Colonic mucosa (tissue), 4 donors: ENCODE measurements around the gene FAAP24. TPM values are rescaled to one million over a fixed set of nuclear protein-coding genes. Genes with fewer than 3 reads are reported as not detected.
A peak's percentile ranks its signal among the peaks of the same experiment; 100 is the strongest.
"Not testable (repeated sequence)": the region's sequence is repeated elsewhere in the genome, so short reads cannot be mapped to it uniquely, and the experiment has no call there.

Experiments
- DNase-seq: peaks from one replicate; pipeline ENCODE4 v3.0.0-alpha.2; 2020
- H3K27ac ChIP-seq: fragments of 200-600 bp; one replicate; pipeline ENCODE4 v1.8.0; 2021
- H3K27me3 ChIP-seq: fragments of 200-600 bp; one replicate; pipeline ENCODE4 v1.8.0; 2021
- H3K36me3 ChIP-seq: fragments of 200-600 bp; one replicate; pipeline ENCODE4 v1.8.0; 2021
- H3K4me1 ChIP-seq: fragments of 200-600 bp; one replicate; pipeline ENCODE4 v1.8.0; 2021; ENCODE audit warnings: mild to moderate bottlenecking
- H3K4me3 ChIP-seq: fragments of 200-600 bp; one replicate; pipeline ENCODE4 v1.8.0; 2021
- H3K9ac ChIP-seq, 2 donors: one replicate each; pipeline ENCODE4 v1.7.0; 2013; ENCODE audit warnings: control low read depth in 2 of 2, low read depth in 2 of 2, low read length in 2 of 2
- H3K9me3 ChIP-seq: fragments of 200-600 bp; one replicate; pipeline ENCODE4 v1.8.0; 2021
- intact Hi-C: fragments of 100-400 bp; cut with DNase I; formaldehyde crosslinking; loops from one replicate; pipeline ENCODE4 v1.14.1; 2022
- total RNA-seq, 2 donors: library from RNA; stranded (reverse); fragmentation: NEBNext Ultra II Directional in 1 of 2; extraction: Animal tissue kit (Norgen Biotek cat#: 25700) in 1 of 2; gene quantifications; one replicate each; pipeline ENCODE4 v1.2.1, GENCODE V29; 2021
- TF ChIP-seq, protein P1 (sequence below): fragments of 200-600 bp; IDR thresholded peaks from one replicate; pipeline ENCODE4 v1.8.0; 2022; ENCODE audit warnings: antibody characterized with exemption, mild to moderate bottlenecking
- donor health status: healthy.
- donor health status: DM: no; HTN: no; CAD: no.
- donor health status: DM: no; HTN: no; CAD: no.

The FAAP24 gene
- total RNA-seq, 2 donors from 2014 or later, result 1.3 to 5.2 TPM

DNA sequence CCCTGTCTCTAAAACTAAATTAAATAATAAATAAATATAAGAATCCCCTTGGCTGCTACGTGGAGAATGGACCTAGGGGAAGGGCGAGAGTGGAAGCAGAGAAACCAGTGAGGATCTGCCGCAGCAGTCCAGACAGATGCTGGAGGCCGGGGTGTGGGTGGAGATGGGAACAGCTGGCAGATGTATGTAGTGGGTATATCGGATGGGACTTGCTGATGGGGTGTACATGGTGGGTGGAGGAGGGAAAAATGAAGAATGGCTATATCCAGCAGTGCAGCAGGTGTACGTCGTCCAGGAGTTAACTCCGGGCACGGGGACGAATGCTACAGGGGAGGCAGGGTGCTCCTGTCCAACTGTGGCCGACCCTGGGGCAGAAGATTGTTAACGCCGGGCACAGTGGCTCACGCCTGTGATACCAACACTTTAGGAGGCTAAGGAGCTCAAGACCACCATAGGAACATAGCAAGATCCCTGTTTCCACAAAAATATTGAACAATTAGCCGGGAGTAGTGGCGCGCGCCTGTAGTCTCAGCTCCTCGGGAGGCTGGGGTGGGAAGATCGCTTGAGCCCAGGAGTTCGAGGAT lies 938 bp upstream of the FAAP24 start:
- H3K27me3 ChIP-seq, result no peaks in the 10 kb centered on the region
- H3K27ac ChIP-seq, result no peak overlapping the region
- H3K4me1 ChIP-seq, result peaks cover 3% of the 10 kb centered on the region
- H3K36me3 ChIP-seq, result no peaks in the 10 kb centered on the region
- TF ChIP-seq, protein P1, sequence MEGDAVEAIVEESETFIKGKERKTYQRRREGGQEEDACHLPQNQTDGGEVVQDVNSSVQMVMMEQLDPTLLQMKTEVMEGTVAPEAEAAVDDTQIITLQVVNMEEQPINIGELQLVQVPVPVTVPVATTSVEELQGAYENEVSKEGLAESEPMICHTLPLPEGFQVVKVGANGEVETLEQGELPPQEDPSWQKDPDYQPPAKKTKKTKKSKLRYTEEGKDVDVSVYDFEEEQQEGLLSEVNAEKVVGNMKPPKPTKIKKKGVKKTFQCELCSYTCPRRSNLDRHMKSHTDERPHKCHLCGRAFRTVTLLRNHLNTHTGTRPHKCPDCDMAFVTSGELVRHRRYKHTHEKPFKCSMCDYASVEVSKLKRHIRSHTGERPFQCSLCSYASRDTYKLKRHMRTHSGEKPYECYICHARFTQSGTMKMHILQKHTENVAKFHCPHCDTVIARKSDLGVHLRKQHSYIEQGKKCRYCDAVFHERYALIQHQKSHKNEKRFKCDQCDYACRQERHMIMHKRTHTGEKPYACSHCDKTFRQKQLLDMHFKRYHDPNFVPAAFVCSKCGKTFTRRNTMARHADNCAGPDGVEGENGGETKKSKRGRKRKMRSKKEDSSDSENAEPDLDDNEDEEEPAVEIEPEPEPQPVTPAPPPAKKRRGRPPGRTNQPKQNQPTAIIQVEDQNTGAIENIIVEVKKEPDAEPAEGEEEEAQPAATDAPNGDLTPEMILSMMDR, result no peak
- no peaks in the 10 kb centered on the region for H3K9me3 ChIP-seq
- peak overlapping the region; percentile 54 to 79 for H3K9ac ChIP-seq
- H3K4me3 ChIP-seq, result peak overlapping the region; percentile 71
- DNase-seq, result no peak
- intact Hi-C loops, result no loop called here

DNA sequence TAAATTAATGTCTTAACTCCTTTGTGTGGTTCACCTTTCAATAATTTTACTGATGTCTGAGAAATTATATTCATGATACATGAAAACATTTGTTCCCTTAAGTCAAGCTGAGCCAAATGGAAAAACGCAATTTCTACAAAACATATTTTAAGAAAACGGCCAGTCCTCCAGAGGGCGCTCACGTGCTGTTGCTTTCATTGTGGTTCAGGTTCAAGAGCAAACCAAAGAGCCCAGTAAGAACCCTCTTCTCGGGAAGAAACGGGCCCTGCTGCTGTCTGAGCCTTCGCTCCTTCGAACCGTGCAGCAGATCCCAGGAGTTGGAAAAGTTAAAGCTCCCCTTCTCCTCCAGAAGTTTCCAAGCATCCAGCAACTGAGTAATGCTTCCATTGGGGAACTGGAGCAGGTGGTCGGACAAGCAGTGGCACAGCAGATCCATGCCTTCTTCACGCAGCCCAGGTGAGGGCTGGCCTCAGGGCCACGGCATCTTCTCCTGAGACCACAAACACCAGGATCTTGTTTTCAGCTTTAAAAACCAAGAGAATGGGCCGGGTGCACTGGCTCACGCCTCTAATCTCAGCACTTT lies 4.3 kb downstream of the FAAP24 start:
- Histone ChIP-seq H3K9ac (no peak overlapping the region), H3K9me3 (no peaks in the 10 kb centered on the region), H3K4me3 (no peak overlapping the region), H3K4me1 (peaks cover 3% of the 10 kb centered on the region), H3K27me3 (no peaks in the 10 kb centered on the region), H3K36me3 (no peaks in the 10 kb centered on the region), H3K27ac (peak overlapping the region; percentile 69)
- TF ChIP-seq, protein P1, result peak; percentile 66
- peak; percentile 88 for DNase-seq
- intact Hi-C loops, result loop anchor here (5.0 kb wide), 1 partner anchor 141 kb away; no protein-coding TSS in a partner anchor

DNA sequence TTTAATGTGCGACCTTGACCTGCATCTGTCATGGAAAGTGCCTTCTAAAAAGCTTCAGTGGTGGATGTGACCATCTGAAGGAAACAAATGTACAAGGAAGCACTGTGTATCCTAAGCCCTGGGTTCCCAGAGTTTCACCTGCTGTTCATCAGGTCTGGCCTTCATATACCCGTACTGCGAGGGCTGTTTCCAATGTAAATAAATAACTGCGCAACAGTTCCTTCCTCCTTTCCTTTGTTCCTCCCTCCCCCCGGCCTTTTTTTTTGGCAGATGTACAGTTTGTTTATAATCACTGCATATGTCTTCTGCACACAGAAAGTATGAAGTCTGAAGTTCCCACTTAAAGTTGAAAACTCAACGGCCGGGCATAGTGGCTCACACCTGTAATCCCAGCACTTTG lies 5.2 kb downstream of the FAAP24 start:
- Histone ChIP-seq H3K27ac (peak overlapping the region; percentile 69), H3K9ac (peak overlapping the region in 1 of 2 donors; percentile 35), H3K9me3 (no peaks in the 10 kb centered on the region), H3K4me1 (peaks cover 2% of the 10 kb centered on the region), H3K27me3 (no peaks in the 10 kb centered on the region), H3K36me3 (no peaks in the 10 kb centered on the region), H3K4me3 (no peak overlapping the region)
- intact Hi-C loops, result loop anchor here (5.0 kb wide), 1 partner anchor 140 kb away; no protein-coding TSS in a partner anchor
- peak; percentile 74 for DNase-seq
- TF ChIP-seq, protein P1, result no peak

DNA sequence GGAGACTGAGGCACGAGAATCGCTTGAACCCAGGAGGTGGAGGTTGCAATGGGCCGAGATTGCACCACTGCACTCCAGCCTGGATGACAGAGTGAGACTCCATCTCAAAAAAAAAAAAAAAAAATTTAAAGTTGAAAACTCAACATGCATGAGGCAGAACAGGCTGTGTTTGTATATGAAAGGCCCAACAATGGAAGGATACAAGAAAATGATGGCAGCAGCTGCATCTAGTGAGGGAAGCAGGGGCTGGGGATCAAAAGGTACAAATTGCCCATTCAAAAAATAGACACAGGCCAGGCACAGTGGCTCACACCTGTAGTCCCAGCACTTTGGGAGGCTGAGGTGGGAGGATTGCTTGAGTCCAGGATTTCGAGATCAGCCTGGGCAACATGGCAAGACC lies 5.8 kb downstream of the FAAP24 start:
- H3K4me3 ChIP-seq, H3K9ac ChIP-seq, H3K4me1 ChIP-seq, H3K9me3 ChIP-seq, DNase-seq, H3K27me3 ChIP-seq, H3K36me3 ChIP-seq: not testable (repeated sequence)
- intact Hi-C loops, result loop anchor here (5.0 kb wide), 1 partner anchor 139 kb away; no protein-coding TSS in a partner anchor
- H3K27ac ChIP-seq, result peak overlapping the region; percentile 69

DNA sequence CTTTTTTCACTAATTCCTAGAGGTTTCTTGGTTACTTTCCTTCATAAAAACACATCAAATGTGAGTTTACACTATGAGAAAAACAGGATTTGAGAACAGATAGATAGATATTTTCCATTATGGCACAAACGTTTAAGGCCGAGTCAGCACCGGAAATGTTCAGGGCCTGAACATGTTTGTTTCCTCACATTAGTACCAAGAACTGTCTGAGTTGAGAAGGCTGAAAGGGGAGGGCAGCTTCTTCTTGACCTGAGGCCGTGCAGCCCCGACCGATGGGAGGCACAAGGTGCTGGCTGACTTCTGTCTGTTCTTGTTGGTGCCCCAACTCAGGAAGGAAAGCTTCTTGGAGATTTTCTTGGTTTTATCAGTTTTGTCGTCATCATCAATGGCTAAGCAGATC lies 7.8 kb downstream of the FAAP24 start:
- H3K4me3 ChIP-seq, H3K27me3 ChIP-seq, DNase-seq, H3K27ac ChIP-seq, H3K9ac ChIP-seq, H3K4me1 ChIP-seq, H3K36me3 ChIP-seq, H3K9me3 ChIP-seq: not testable (repeated sequence)
- intact Hi-C loops, result loop anchor here (5.0 kb wide), 1 partner anchor 137 kb away; no protein-coding TSS in a partner anchor

DNA sequence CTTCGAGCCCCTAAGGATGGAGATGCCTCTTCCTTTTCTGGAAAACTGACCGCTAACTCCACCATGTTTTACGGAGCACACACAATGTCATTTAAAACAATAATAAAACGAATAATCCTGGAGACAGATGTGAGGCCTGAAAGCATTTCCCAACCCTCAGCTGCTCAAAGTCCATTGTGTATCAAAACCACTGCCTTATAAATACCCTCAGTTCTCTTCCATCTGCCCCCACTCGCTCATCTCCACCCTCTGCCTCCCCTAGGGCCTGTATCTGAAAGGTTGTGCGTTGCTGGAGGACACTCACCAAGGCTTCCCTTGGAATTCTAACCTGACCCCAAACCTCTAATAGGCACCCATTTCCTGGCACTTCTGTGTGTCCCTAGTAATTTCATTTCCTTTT lies 10.4 kb downstream of the FAAP24 start:
- H3K27ac ChIP-seq, intact Hi-C loops, H3K4me3 ChIP-seq, DNase-seq, H3K9me3 ChIP-seq, H3K9ac ChIP-seq, H3K4me1 ChIP-seq, H3K27me3 ChIP-seq, H3K36me3 ChIP-seq: not testable (repeated sequence)

DNA sequence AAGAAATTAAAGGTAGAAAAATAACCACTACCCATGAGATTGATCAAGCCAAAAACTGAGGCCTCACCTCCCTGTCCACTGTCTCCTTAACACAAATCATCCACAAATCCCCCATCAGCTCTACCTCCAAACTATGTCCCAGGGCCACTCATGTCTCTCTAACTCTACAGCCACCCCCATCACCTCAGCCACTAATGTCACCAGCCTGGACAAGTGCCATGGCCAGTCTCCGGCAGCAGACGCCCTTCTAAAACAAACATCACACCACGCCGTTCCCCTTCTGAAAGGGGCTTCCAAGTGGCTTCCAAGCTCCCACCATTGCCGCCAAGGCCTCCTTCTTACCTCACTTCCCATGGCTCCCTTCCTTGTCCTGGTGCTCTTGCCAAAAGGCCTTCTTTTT lies 16.2 kb downstream of the FAAP24 start:
- not testable (repeated sequence) for H3K4me3 ChIP-seq, DNase-seq

More for the DNA sequence above, 16.2 kb downstream of the FAAP24 start:
- H3K27ac ChIP-seq, H3K27me3 ChIP-seq, H3K4me1 ChIP-seq, intact Hi-C loops, H3K9ac ChIP-seq, H3K9me3 ChIP-seq: not testable (repeated sequence)
- peaks cover 11% of the 10 kb centered on the region for H3K36me3 ChIP-seq
